ENCODE measurements around the gene HCRTR1.

DNA sequence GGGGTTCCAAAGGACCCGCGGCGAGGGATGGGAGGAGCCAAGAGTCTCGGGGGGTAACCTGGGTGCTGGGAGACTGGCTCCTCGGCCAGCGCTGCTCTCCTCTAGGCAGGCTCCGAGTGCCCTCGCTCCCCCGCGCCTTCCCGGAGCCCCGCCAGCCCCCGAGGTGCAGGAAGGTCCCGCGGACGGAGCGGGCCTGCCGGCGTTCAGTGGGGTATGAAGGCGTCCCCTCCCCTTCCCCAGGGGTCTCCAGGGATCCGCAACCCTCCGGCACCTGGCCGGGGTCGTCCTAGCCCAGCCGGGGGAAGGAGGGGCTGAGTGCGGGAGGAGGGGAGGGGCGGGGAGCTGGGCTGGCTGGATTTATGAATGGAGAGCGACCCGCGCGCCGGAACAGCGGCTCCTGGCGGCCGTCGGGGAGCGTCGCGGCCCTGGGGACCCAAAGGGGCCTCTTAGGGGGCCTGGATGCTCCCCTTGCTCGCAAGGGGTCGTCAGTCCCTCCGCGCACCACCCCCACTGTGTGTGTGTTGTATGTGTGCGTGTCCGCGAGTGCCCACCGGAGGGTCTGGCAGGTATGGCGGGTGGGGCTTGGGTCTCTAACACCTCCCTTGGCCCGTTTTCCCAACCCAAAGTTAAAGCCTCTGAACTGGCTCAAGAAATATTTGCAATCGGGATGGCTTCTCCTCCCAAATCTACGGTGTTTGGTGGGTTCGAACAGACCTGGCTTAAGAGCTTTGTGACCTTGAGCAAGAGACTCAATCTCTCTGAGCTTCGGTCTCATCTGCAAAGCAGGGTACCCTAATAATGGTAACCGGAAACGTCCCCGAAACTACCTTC lies 642 bp downstream of the HCRTR1 start:
- peak; percentile 83 for TF ChIP-seq CTCF (IDR thresholded peaks at IDR 0.05)
- no peak for TF ChIP-seq SIN3A (IDR thresholded peaks at IDR 0.05; ENCODE audit: borderline replicate concordance, low read depth, low read length)
- TF ChIP-seq, protein P1, sequence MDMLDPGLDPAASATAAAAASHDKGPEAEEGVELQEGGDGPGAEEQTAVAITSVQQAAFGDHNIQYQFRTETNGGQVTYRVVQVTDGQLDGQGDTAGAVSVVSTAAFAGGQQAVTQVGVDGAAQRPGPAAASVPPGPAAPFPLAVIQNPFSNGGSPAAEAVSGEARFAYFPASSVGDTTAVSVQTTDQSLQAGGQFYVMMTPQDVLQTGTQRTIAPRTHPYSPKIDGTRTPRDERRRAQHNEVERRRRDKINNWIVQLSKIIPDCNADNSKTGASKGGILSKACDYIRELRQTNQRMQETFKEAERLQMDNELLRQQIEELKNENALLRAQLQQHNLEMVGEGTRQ (IDR thresholded peaks at IDR 0.05; ENCODE audit: borderline replicate concordance, low read depth, low read length): no peak
- no peak for TF ChIP-seq EZH2phosphoT487 (IDR thresholded peaks at IDR 0.05; ENCODE audit: borderline replicate concordance, low read depth)
- TF ChIP-seq, protein P2, sequence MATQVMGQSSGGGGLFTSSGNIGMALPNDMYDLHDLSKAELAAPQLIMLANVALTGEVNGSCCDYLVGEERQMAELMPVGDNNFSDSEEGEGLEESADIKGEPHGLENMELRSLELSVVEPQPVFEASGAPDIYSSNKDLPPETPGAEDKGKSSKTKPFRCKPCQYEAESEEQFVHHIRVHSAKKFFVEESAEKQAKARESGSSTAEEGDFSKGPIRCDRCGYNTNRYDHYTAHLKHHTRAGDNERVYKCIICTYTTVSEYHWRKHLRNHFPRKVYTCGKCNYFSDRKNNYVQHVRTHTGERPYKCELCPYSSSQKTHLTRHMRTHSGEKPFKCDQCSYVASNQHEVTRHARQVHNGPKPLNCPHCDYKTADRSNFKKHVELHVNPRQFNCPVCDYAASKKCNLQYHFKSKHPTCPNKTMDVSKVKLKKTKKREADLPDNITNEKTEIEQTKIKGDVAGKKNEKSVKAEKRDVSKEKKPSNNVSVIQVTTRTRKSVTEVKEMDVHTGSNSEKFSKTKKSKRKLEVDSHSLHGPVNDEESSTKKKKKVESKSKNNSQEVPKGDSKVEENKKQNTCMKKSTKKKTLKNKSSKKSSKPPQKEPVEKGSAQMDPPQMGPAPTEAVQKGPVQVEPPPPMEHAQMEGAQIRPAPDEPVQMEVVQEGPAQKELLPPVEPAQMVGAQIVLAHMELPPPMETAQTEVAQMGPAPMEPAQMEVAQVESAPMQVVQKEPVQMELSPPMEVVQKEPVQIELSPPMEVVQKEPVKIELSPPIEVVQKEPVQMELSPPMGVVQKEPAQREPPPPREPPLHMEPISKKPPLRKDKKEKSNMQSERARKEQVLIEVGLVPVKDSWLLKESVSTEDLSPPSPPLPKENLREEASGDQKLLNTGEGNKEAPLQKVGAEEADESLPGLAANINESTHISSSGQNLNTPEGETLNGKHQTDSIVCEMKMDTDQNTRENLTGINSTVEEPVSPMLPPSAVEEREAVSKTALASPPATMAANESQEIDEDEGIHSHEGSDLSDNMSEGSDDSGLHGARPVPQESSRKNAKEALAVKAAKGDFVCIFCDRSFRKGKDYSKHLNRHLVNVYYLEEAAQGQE (IDR thresholded peaks at IDR 0.05; ENCODE audit: low read depth, low read length): no peak
- no peak for TF ChIP-seq RFX5 (IDR thresholded peaks at IDR 0.05; ENCODE audit: low read length)
